ENCODE results near the gene MCRIP1.
A peak's percentile ranks its signal among the peaks of the same experiment; 100 is the strongest.
"Not testable (repeated sequence)": the region's sequence is repeated elsewhere in the genome, so short reads cannot be mapped to it uniquely, and the experiment has no call there.

MCRIP1 gene

GRCh38 chr17:81840826-81841778, 8.0 kb upstream of the MCRIP1 start:
- DNase-seq (ENCODE audit: low read depth, low spot score), result no peak
- in situ Hi-C loops (cut with HindIII; ENCODE audit: low sequenced_read_pairs), result no loop called here
- no peak overlapping the region for H3K4me3 ChIP-seq (ENCODE audit: low read depth, low read length)
- no peak for TF ChIP-seq CTCF (IDR thresholded peaks at IDR 0.05; ENCODE audit: low read depth, low read length)

- in situ Hi-C loops (cut with HindIII; ENCODE audit: low sequenced_read_pairs); DNase-seq (ENCODE audit: low read depth, low spot score); H3K4me3 ChIP-seq (ENCODE audit: low read depth, low read length): not testable (repeated sequence)
Observed at GRCh38 chr17:81840059-81840458, 7.0 kb upstream of the MCRIP1 start.

GRCh38 chr17:81839301-81839700, 6.2 kb upstream of the MCRIP1 start:
- no peak for TF ChIP-seq CTCF (IDR thresholded peaks at IDR 0.05; ENCODE audit: low read depth, low read length)
- no peak overlapping the region for H3K4me3 ChIP-seq (ENCODE audit: low read depth, low read length)
- no peak for DNase-seq (ENCODE audit: low read depth, low spot score)
- in situ Hi-C loops (cut with HindIII; ENCODE audit: low sequenced_read_pairs), result no loop called here

GRCh38 chr17:81838753-81839255, 5.7 kb upstream of the MCRIP1 start:
- TF ChIP-seq CTCF (IDR thresholded peaks at IDR 0.05; ENCODE audit: low read depth, low read length), result no peak
- no peak overlapping the region for H3K4me3 ChIP-seq (ENCODE audit: low read depth, low read length)
- in situ Hi-C loops (cut with HindIII; ENCODE audit: low sequenced_read_pairs), result no loop called here
- no peak for DNase-seq (ENCODE audit: low read depth, low spot score)

- TF ChIP-seq CTCF (IDR thresholded peaks at IDR 0.05; ENCODE audit: low read depth, low read length), result no peak
- H3K4me3 ChIP-seq (ENCODE audit: low read depth, low read length), result no peak overlapping the region
- in situ Hi-C loops (cut with HindIII; ENCODE audit: low sequenced_read_pairs), result no loop called here
- no peak for DNase-seq (ENCODE audit: low read depth, low spot score)
Observed at GRCh38 chr17:81837641-81838040, 4.5 kb upstream of the MCRIP1 start.

GRCh38 chr17:81834831-81835267, 1.8 kb upstream of the MCRIP1 start, which contains the start of gene PPP1R27:
Gene PPP1R27 (minus strand): TSS chr17:81835050. CDS start chr17:81834953, 97 bp downstream.
- in situ Hi-C loops (cut with HindIII; ENCODE audit: low sequenced_read_pairs), result no loop called here
- TF ChIP-seq CTCF (IDR thresholded peaks at IDR 0.05; ENCODE audit: low read depth, low read length), result no peak
- DNase-seq (ENCODE audit: low read depth, low spot score), result no peak
- peak within 1 kb of the TSS; percentile 76 for H3K4me3 ChIP-seq (ENCODE audit: low read depth, low read length)
